ENCODE data around the gene PHF12.

DNA sequence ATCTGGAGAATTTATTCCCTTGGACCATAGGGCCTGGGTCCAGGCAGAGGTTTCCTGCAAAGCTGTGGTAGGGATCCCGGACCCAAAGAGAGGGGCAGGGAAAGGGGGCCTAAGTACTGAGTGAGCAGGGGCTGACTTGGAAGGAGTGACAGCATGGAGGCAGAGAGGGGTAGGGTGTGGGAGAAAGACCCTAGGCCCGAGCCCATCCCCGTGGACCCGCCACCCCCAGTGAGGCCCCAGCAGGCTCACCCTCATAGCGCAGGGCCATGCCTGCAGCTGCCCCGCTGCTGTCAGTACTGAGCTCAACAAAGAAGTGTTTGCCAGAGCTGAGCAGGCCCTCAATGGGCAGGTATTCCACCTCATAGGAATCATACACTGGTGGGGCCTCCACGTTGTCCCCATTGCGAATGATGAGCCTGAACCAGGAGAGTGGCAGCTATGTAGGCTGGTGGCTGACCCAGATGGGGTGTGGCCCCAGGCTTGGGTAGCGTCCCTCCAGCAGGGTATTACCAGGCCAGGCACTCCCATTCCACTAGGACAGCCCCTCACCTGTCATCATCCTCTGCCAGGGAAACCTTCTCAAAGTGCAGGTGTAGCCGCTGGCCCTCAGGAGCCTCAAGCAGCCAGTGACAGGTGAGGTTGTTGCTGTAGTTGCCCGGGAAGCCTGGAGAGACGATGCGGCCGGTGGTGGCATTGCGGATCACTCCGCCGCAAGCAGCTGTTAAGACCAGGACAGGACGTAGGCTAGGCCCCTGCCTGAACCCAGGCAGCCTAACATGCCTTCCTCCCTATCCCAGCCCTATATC, 9.1 kb upstream of the PHF12 start:
- TF ChIP-seq, protein P1, sequence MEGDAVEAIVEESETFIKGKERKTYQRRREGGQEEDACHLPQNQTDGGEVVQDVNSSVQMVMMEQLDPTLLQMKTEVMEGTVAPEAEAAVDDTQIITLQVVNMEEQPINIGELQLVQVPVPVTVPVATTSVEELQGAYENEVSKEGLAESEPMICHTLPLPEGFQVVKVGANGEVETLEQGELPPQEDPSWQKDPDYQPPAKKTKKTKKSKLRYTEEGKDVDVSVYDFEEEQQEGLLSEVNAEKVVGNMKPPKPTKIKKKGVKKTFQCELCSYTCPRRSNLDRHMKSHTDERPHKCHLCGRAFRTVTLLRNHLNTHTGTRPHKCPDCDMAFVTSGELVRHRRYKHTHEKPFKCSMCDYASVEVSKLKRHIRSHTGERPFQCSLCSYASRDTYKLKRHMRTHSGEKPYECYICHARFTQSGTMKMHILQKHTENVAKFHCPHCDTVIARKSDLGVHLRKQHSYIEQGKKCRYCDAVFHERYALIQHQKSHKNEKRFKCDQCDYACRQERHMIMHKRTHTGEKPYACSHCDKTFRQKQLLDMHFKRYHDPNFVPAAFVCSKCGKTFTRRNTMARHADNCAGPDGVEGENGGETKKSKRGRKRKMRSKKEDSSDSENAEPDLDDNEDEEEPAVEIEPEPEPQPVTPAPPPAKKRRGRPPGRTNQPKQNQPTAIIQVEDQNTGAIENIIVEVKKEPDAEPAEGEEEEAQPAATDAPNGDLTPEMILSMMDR (conservative IDR thresholded peaks at IDR 0.05): no peak
- TF ChIP-seq EZH2 (IDR thresholded peaks at IDR 0.05; ENCODE audit: low read depth): no peak
